Measurements from ENCODE around the gene CAMK2A.

DNA sequence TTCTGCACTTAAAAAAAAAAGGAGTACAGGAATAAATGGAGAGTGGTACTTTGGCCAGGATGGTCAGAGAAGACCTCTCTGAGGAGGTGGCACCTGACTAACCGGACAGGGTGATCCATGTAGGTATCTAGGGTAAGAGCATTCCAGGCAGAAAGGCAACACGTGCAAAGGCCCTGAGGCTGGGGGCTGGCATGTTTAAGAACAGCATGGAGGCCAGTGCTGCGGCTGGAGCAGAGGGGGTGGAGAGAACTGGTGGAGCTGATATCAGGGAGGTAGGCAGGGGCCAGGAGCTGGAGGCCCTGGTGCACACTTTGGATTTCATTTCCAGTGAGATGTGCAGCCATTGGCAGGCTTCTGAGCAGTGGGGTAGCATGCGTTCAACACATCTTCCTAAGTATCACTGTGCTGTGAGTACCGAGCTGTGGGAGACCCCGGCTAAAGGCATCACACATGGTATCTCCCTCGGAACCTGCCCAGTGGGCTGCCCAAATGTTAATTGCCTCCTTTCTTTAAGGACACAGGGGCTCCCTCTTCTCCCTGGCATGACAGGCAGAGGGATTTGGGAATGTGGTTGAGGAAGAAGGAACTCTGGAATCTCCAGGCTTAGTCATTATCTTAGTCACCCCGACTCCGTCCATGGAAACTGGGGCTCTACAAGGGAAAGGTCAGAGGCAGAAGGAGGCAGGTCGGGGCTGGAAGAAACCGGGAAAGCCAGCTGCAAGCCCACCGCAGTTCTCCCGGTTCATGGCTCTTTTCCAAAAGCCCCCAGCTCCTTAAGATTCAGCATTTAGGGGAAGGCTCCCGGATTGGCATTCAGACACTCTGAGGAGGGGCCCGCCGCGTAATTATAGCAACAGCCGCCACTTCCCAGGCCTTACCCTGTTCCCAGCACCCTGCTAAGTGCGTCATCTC, 81.1 kb downstream of the CAMK2A start:
- TF ChIP-seq, protein P1, sequence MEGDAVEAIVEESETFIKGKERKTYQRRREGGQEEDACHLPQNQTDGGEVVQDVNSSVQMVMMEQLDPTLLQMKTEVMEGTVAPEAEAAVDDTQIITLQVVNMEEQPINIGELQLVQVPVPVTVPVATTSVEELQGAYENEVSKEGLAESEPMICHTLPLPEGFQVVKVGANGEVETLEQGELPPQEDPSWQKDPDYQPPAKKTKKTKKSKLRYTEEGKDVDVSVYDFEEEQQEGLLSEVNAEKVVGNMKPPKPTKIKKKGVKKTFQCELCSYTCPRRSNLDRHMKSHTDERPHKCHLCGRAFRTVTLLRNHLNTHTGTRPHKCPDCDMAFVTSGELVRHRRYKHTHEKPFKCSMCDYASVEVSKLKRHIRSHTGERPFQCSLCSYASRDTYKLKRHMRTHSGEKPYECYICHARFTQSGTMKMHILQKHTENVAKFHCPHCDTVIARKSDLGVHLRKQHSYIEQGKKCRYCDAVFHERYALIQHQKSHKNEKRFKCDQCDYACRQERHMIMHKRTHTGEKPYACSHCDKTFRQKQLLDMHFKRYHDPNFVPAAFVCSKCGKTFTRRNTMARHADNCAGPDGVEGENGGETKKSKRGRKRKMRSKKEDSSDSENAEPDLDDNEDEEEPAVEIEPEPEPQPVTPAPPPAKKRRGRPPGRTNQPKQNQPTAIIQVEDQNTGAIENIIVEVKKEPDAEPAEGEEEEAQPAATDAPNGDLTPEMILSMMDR (IDR thresholded peaks at IDR 0.05; ENCODE audit: low read depth, low read length, missing input control), result no peak
- TF ChIP-seq, protein P2, sequence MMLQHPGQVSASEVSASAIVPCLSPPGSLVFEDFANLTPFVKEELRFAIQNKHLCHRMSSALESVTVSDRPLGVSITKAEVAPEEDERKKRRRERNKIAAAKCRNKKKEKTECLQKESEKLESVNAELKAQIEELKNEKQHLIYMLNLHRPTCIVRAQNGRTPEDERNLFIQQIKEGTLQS (IDR thresholded peaks at IDR 0.05), result no peak
